Activated B cell treated with CpG ODN at 0.5 μM for 24 hours (primary cell): ENCODE results near the gene MRPS27. TPM values are rescaled to one million over a fixed set of nuclear protein-coding genes. Genes with fewer than 3 reads are reported as not detected.
A peak's percentile ranks its signal among the peaks of the same experiment; 100 is the strongest.

ENCODE experiments used
- ATAC-seq: fragments of 200-7000 bp; cut with Tn5 transposase; one replicate; pipeline ENCODE4 v1.10.0; 2021; ENCODE audit warnings: low read depth, mild to moderate bottlenecking, moderate library complexity
- CTCF ChIA-PET: fragments of 350-600 bp; sonication (Branson Sonifier 250); formaldehyde crosslinking; loops from one replicate; lab custom pipeline; 2021; ENCODE audit warnings: antibody characterized with exemption; lab: Charles Lee
- POLR2A ChIA-PET: fragments of 350-600 bp; sonication (Branson Sonifier 250); formaldehyde crosslinking; loops from one replicate; lab custom pipeline; 2021; ENCODE audit warnings: antibody characterized with exemption; lab: Charles Lee
- DNase-seq: peaks from one replicate; pipeline ENCODE4 v3.0.0; 2022
- H3K27ac Mint-ChIP-seq: one replicate; pipeline ENCODE4 v1.8.0; 2020; ENCODE audit warnings: mixed read lengths
- H3K27me3 Mint-ChIP-seq: one replicate; pipeline ENCODE4 v1.8.0; 2021; ENCODE audit warnings: mixed read lengths
- H3K36me3 Mint-ChIP-seq: one replicate; pipeline ENCODE4 v1.8.0; 2021; ENCODE audit warnings: low read depth, mixed read lengths
- H3K4me1 Mint-ChIP-seq: one replicate; pipeline ENCODE4 v1.8.0; 2021; ENCODE audit warnings: mixed read lengths
- H3K4me3 Mint-ChIP-seq: one replicate; pipeline ENCODE4 v1.8.0; 2020; ENCODE audit warnings: mild to moderate bottlenecking, mixed read lengths
- H3K9me3 Mint-ChIP-seq: one replicate; pipeline ENCODE4 v1.8.0; 2020; ENCODE audit warnings: mixed read lengths
- intact Hi-C: fragments of 100-400 bp; cut with micrococcal nuclease; formaldehyde crosslinking; loops from one replicate; pipeline ENCODE4 v1.15.1; 2024
- total RNA-seq: library from RNA; stranded (reverse); gene quantifications from 2 replicates; pipeline ENCODE4 v1.2.3, GENCODE V29; 2022
- TF ChIP-seq, protein P1 (sequence below): fragments of 200-600 bp; IDR thresholded peaks from one replicate; pipeline ENCODE4 v1.8.0; 2022; ENCODE audit warnings: antibody characterized with exemption, mild to moderate bottlenecking

Gene MRPS27
- total RNA-seq, 1 donor from 2014 or later: 69.2 TPM

DNA sequence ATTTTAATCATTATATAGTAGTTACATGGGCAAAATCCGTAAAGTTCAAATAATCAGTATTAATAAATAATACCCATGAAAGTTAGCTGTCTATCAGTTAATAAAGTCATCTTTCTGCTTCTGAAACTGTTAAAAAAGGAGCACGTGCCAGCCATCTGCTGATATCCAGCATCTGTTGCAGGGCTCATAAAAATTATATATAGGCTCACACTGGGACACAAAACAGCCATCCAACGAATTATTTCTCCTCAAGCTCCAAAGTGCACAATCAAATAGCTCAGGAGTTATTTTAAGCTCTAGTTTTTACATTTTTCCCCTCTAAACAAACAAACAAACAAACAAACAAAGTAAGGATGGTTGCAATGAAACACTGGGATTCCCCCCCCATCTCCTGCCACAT is 48.3 kb downstream of the MRPS27 start:
- CTCF ChIA-PET: no interaction called here
- H3K27me3 Mint-ChIP-seq: no peaks in the 10 kb centered on the region
- H3K4me3 Mint-ChIP-seq: no peak overlapping the region

DNA sequence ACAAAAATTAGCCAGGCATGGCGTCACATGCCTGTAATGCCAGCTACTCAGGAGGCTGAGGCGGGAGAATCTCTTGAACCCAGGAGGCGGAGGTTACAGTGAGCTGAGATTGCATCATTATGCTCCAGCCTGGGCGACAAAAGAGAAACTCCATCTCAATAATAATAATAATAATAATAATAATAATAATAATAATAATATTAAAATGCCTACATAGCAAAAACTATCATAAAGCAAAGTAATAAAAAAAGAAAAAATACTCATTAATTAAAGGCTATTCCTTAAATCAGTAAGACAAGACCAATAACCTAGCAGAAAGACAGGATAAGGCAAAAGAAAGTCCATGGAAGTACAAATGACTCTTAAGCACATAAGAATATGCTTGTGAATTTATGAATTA is 50.0 kb downstream of the MRPS27 start:
- Mint-ChIP-seq H3K4me3 (no peak overlapping the region), H3K27me3 (no peaks in the 10 kb centered on the region), H3K36me3 (peaks cover 31% of the 10 kb centered on the region), H3K27ac (no peak overlapping the region), H3K4me1 (peaks cover 6% of the 10 kb centered on the region), H3K9me3 (no peaks in the 10 kb centered on the region)
- intact Hi-C loops: no loop called here
- no peak for DNase-seq
- POLR2A ChIA-PET: no interaction called here
- CTCF ChIA-PET: interaction anchor here (1.1 kb wide), 1 partner anchor 64 kb away, joined by 3 read pairs; no protein-coding TSS in a partner anchor
- TF ChIP-seq, protein P1, sequence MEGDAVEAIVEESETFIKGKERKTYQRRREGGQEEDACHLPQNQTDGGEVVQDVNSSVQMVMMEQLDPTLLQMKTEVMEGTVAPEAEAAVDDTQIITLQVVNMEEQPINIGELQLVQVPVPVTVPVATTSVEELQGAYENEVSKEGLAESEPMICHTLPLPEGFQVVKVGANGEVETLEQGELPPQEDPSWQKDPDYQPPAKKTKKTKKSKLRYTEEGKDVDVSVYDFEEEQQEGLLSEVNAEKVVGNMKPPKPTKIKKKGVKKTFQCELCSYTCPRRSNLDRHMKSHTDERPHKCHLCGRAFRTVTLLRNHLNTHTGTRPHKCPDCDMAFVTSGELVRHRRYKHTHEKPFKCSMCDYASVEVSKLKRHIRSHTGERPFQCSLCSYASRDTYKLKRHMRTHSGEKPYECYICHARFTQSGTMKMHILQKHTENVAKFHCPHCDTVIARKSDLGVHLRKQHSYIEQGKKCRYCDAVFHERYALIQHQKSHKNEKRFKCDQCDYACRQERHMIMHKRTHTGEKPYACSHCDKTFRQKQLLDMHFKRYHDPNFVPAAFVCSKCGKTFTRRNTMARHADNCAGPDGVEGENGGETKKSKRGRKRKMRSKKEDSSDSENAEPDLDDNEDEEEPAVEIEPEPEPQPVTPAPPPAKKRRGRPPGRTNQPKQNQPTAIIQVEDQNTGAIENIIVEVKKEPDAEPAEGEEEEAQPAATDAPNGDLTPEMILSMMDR: no peak
- ATAC-seq: no peak

More for the DNA sequence above, 48.3 kb downstream of the MRPS27 start:
- intact Hi-C loops: no loop called here
- no peak for ATAC-seq
- H3K36me3 Mint-ChIP-seq: peaks cover 35% of the 10 kb centered on the region
- no peak overlapping the region for H3K27ac Mint-ChIP-seq
- no peaks in the 10 kb centered on the region for H3K9me3 Mint-ChIP-seq
- POLR2A ChIA-PET: no interaction called here
- H3K4me1 Mint-ChIP-seq: peaks cover 10% of the 10 kb centered on the region
- TF ChIP-seq, protein P1: no peak
- DNase-seq: no peak

- DNase-seq (no peak), ATAC-seq (no peak)
- TF ChIP-seq, protein P1: peak; percentile 23
- intact Hi-C loops: loop anchor here (1.0 to 2.0 kb wide), 3 partner anchors 21 to 131 kb away; no protein-coding TSS in a partner anchor
- ChIA-PET POLR2A (no interaction called here), CTCF (interaction anchor here (1.0 to 1.4 kb wide), 4 partner anchors 17 to 65 kb away, joined by 3 to 5 read pairs (median 3); no protein-coding TSS in a partner anchor)
- Mint-ChIP-seq H3K27me3 (no peaks in the 10 kb centered on the region), H3K27ac (no peak overlapping the region), H3K36me3 (peaks cover 27% of the 10 kb centered on the region), H3K9me3 (no peaks in the 10 kb centered on the region), H3K4me3 (no peak overlapping the region), H3K4me1 (peaks cover 5% of the 10 kb centered on the region)
Observed at GRCh38 chr5:72269411-72269780, 50.6 kb downstream of the MRPS27 start.

GRCh38 chr5:72268753-72269410 is 51.2 kb downstream of the MRPS27 start:
- Mint-ChIP-seq H3K4me1 (peaks cover 5% of the 10 kb centered on the region), H3K4me3 (no peak overlapping the region), H3K36me3 (peaks cover 27% of the 10 kb centered on the region), H3K27me3 (no peaks in the 10 kb centered on the region), H3K27ac (no peak overlapping the region), H3K9me3 (no peaks in the 10 kb centered on the region)
- ChIA-PET CTCF (interaction anchor here (1.0 to 1.4 kb wide), 3 partner anchors 16 to 23 kb away, joined by 3 to 5 read pairs (median 3); no protein-coding TSS in a partner anchor), POLR2A (no interaction called here)
- peak; percentile 45 for ATAC-seq
- no peak for DNase-seq
- TF ChIP-seq, protein P1: no peak
- intact Hi-C loops: loop anchor here (1.0 to 2.0 kb wide), 3 partner anchors 22 to 131 kb away; no protein-coding TSS in a partner anchor

DNA sequence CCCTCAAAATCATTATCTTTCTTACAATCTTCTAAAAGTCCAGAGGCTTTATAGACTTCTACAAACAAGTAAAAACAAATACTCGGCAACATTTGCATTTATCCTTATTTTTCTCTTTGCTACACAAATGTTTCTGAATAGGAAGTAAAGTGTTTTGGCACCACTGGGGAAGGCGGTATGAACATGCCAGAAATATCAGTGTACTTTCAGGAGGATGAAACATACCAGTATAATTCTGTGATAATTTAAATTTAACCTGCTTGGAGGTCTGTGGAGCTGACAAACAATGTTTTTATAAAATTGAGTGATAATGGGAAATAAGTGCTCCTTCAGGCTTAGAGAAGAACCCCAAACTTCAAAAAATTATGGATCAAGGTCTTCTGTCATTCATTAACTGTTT is 51.8 kb downstream of the MRPS27 start:
- POLR2A ChIA-PET: no interaction called here
- H3K36me3 Mint-ChIP-seq: peaks cover 24% of the 10 kb centered on the region
- CTCF ChIA-PET: interaction anchor here (1.4 kb wide), 1 partner anchor 20 kb away, joined by 5 read pairs; no protein-coding TSS in a partner anchor
- H3K4me1 Mint-ChIP-seq: peaks cover 5% of the 10 kb centered on the region
- no peaks in the 10 kb centered on the region for H3K27me3 Mint-ChIP-seq
- DNase-seq (no peak), ATAC-seq (no peak)
- TF ChIP-seq, protein P1: no peak
- no peak overlapping the region for H3K4me3 Mint-ChIP-seq
- intact Hi-C loops: loop anchor here (2.0 kb wide), 1 partner anchor 23 kb away; no protein-coding TSS in a partner anchor
- H3K9me3 Mint-ChIP-seq: no peaks in the 10 kb centered on the region
- no peak overlapping the region for H3K27ac Mint-ChIP-seq
